GM12875 (cell line): ENCODE results near the gene LEKR1.

ENCODE experiments used
- H3K4me3 ChIP-seq: one replicate; pipeline ENCODE4 v1.5.1; 2011; ENCODE audit warnings: low read depth, low read length, control low read depth
- CTCF ChIP-seq: IDR thresholded peaks from 2 replicates; pipeline ENCODE4 v1.5.1; 2011; ENCODE audit warnings: low read depth, mild to moderate bottlenecking, control low read depth, inconsistent platforms, low read length, moderate library complexity, borderline replicate concordance; ENCODE audit not compliant: insufficient read depth

LEKR1 gene

DNA sequence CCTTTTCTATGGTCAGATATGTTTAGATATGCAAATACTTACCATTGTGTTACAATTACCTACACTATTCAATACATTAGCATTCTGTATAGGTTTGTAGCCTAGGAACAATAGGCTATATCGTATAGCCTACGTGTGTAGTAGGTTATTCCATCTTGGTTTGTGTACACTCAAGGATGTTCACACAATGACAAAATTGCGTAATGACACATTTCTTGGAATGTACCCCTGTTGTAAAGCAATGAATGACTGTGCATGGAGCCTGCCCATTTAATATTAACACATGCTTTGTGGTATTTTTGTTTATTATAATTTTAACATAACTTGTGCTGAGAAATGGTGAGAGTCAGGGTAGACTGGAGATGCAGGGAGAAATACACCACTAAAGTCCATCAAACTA is 154.9 kb downstream of the LEKR1 start:
- TF ChIP-seq CTCF, result no peak
- no peak overlapping the region for H3K4me3 ChIP-seq

GRCh38 chr3:156983559-156983958 is 157.4 kb downstream of the LEKR1 start:
- H3K4me3 ChIP-seq, result no peak overlapping the region
- no peak for TF ChIP-seq CTCF

DNA sequence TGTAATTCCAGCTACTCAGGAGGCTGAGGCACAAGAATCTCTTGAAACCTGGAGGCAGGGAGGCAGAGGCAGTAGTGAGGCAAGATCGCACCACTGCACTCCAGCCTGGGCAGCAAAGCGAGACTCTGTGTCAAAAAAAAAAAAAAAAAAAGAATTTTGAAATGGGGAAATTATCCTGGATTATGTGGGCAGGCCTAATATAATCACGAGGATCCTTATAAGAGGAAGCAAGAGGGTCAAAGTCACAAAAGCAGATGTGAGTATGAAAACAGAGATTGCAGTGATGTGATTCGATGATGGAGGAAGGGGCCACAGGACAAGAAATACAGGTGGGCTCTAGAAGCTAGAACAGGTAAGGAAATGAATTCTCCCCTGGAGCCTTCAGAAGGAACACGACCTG is 159.6 kb downstream of the LEKR1 start:
- no peak overlapping the region for H3K4me3 ChIP-seq
- no peak for TF ChIP-seq CTCF

GRCh38 chr3:156987946-156988345 is 161.8 kb downstream of the LEKR1 start:
- TF ChIP-seq CTCF, result no peak
- H3K4me3 ChIP-seq, result no peak overlapping the region

DNA sequence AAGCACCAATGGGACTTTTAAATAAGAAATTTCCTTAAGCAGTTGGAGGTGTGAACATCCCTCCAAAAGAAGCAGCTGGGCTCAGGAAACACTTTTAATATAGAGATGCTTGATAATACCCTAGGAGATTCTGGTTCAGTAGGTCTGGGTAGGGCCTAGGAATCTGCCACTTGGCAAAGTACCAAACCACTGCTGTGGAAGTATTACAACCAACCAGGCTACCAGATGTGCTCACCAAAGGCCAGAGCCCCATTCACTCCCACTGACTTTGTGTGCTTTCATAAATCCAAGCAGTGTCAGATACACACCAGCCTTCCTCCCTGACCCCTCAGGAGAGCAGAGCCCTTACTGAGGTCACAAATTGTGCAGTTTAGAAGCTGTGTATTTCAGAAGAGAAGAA is 171.2 kb downstream of the LEKR1 start:
- H3K4me3 ChIP-seq, result no peak overlapping the region
- no peak for TF ChIP-seq CTCF

DNA sequence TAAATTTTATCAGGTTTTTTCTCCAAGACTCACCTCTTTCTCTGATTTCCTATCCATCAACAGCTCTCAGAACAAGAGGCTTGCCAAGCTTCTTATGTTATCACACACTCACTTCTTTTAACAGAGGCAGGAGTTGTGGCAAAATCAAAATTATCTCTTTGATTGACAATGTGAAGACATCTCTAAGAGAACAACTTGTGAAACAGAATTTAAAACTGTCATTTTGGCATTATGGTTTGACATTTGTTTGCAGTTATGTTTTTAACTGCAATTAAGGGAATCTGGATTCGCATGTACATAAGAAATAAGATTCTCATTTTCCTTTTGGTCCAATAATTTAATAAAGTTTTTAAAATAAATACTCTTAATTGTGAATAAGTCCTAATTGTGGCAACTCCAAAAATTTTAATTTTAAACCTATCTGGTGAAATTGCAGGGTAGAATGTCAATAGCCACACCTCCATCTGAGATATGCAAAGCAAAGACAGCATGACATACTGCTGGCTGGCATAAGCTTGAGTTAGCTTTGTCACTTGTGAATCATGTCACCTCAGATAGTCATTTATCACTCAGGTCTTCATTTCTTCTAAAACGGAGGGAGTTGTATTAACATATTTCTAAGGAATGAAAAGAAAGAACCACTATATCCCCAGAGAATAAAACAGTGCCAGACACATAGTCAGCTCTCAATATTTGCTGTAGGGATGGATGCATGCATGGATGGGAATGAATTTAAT is 175.2 kb downstream of the LEKR1 start:
- H3K4me3 ChIP-seq, result no peak overlapping the region
- no peak for TF ChIP-seq CTCF

- no peak for TF ChIP-seq CTCF
Observed at GRCh38 chr3:157021679-157022078, 195.5 kb downstream of the LEKR1 start.

More at GRCh38 chr3:157021679-157022078, 195.5 kb downstream of the LEKR1 start:
- H3K4me3 ChIP-seq, result no peak overlapping the region
